Measurements from ENCODE around the gene STAB2. TPM values are rescaled to one million over a fixed set of nuclear protein-coding genes. Genes with fewer than 3 reads are reported as not detected.

Gene STAB2
- total RNA-seq, 1 experiment from 2014 or later, result not detected

- H3K27ac Mint-ChIP-seq (ENCODE audit: low read depth, unreplicated experiment), result no peak overlapping the region
- POLR2A ChIA-PET, result no interaction called here
Measured at GRCh38 chr12:103745962-103746361, 158.9 kb downstream of the STAB2 start.

GRCh38 chr12:103748002-103748401 is 160.9 kb downstream of the STAB2 start:
- no peak for TF ChIP-seq CTCF (IDR thresholded peaks at IDR 0.05; ENCODE audit: unreplicated experiment)
- Mint-ChIP-seq H3K9me3 (ENCODE audit: unreplicated experiment) (no peaks in the 10 kb centered on the region), H3K27ac (ENCODE audit: low read depth, unreplicated experiment) (no peak overlapping the region), H3K4me3 (ENCODE audit: unreplicated experiment) (no peak overlapping the region), H3K27me3 (ENCODE audit: insufficient read depth, unreplicated experiment) (no peaks in the 10 kb centered on the region), H3K4me1 (ENCODE audit: insufficient read depth, unreplicated experiment) (no peaks in the 10 kb centered on the region), H3K36me3 (ENCODE audit: insufficient read depth, unreplicated experiment) (peaks cover 6% of the 10 kb centered on the region)
- intact Hi-C loops (cut with micrococcal nuclease), result no loop called here
- no peak for DNase-seq (ENCODE audit: unreplicated experiment)
- POLR2A ChIA-PET, result interaction anchor here (0.6 kb wide), 2 partner anchors 209 to 1277 kb away, joined by 3 to 4 read pairs; no protein-coding TSS in a partner anchor
- CTCF ChIA-PET, result interaction anchor here (0.6 to 0.7 kb wide), 2 partner anchors 22 to 180 kb away, joined by 3 to 4 read pairs; no protein-coding TSS in a partner anchor
- no TSS peak for BruUV-seq (replicated peaks)

More at GRCh38 chr12:103745962-103746361, 158.9 kb downstream of the STAB2 start:
- peaks cover under 1% of the 10 kb centered on the region for H3K36me3 Mint-ChIP-seq (ENCODE audit: insufficient read depth, unreplicated experiment)
- H3K27me3 Mint-ChIP-seq (ENCODE audit: insufficient read depth, unreplicated experiment), result no peaks in the 10 kb centered on the region
- BruUV-seq (replicated peaks), result no TSS peak
- H3K9me3 Mint-ChIP-seq (ENCODE audit: unreplicated experiment), result no peaks in the 10 kb centered on the region
- no peak for TF ChIP-seq CTCF (IDR thresholded peaks at IDR 0.05; ENCODE audit: unreplicated experiment)
- intact Hi-C loops (cut with micrococcal nuclease), result no loop called here
- DNase-seq (ENCODE audit: unreplicated experiment), result no peak
- CTCF ChIA-PET, result interaction anchor here (0.6 to 0.9 kb wide), 2 partner anchors 10 to 87 kb away, joined by 3 to 5 read pairs; no protein-coding TSS in a partner anchor
- no peak overlapping the region for H3K4me3 Mint-ChIP-seq (ENCODE audit: unreplicated experiment)
- H3K4me1 Mint-ChIP-seq (ENCODE audit: insufficient read depth, unreplicated experiment), result peaks cover 10% of the 10 kb centered on the region

- POLR2A ChIA-PET, result no interaction called here
- H3K9me3 Mint-ChIP-seq (ENCODE audit: unreplicated experiment), result no peaks in the 10 kb centered on the region
- H3K27me3 Mint-ChIP-seq (ENCODE audit: insufficient read depth, unreplicated experiment), result no peaks in the 10 kb centered on the region
- BruUV-seq (replicated peaks), result no TSS peak
- DNase-seq (ENCODE audit: unreplicated experiment), result no peak
- CTCF ChIA-PET, result interaction anchor here (0.6 kb wide), 1 partner anchor 54 kb away, joined by 3 read pairs; no protein-coding TSS in a partner anchor
- intact Hi-C loops (cut with micrococcal nuclease), result no loop called here
- no peak for TF ChIP-seq CTCF (IDR thresholded peaks at IDR 0.05; ENCODE audit: unreplicated experiment)
- H3K4me1 Mint-ChIP-seq (ENCODE audit: insufficient read depth, unreplicated experiment), result no peaks in the 10 kb centered on the region
- H3K36me3 Mint-ChIP-seq (ENCODE audit: insufficient read depth, unreplicated experiment), result peaks cover 6% of the 10 kb centered on the region
- H3K27ac Mint-ChIP-seq (ENCODE audit: low read depth, unreplicated experiment), result no peak overlapping the region
- no peak overlapping the region for H3K4me3 Mint-ChIP-seq (ENCODE audit: unreplicated experiment)
Measured at GRCh38 chr12:103748875-103749274, 161.8 kb downstream of the STAB2 start.

GRCh38 chr12:103751171-103751570 is 164.1 kb downstream of the STAB2 start:
- Mint-ChIP-seq H3K36me3 (ENCODE audit: insufficient read depth, unreplicated experiment) (peaks cover 6% of the 10 kb centered on the region), H3K27me3 (ENCODE audit: insufficient read depth, unreplicated experiment) (no peaks in the 10 kb centered on the region), H3K9me3 (ENCODE audit: unreplicated experiment) (no peaks in the 10 kb centered on the region), H3K4me3 (ENCODE audit: unreplicated experiment) (no peak overlapping the region), H3K27ac (ENCODE audit: low read depth, unreplicated experiment) (no peak overlapping the region), H3K4me1 (ENCODE audit: insufficient read depth, unreplicated experiment) (no peaks in the 10 kb centered on the region)
- no TSS peak for BruUV-seq (replicated peaks)
- CTCF ChIA-PET, result interaction anchor here (0.9 to 1.0 kb wide), 2 partner anchors 9 to 22 kb away, joined by 3 read pairs; no protein-coding TSS in a partner anchor
- no peak for TF ChIP-seq CTCF (IDR thresholded peaks at IDR 0.05; ENCODE audit: unreplicated experiment)
- intact Hi-C loops (cut with micrococcal nuclease), result no loop called here
- POLR2A ChIA-PET, result interaction anchor here (1.5 kb wide), 1 partner anchor 12 kb away, joined by 3 read pairs; no protein-coding TSS in a partner anchor
- DNase-seq (ENCODE audit: unreplicated experiment), result no peak
